DMS79 treated with DMSO at 0.1 percent for 48 hours (cell line): ENCODE results near the gene FCRL4.

Experiments
- DNase-seq: peaks from one replicate; lab custom pipeline; 2025; lab: John Stamatoyannopoulos, UW

The FCRL4 gene

GRCh38 chr1:157597959-157598667, at the start of gene FCRL4:
TSS of gene FCRL4 (minus strand) at chr1:157598085. CDS start at chr1:157597944, 141 bp downstream.
- no peak for DNase-seq

GRCh38 chr1:157646144-157646543, 48.3 kb upstream of the FCRL4 start:
- DNase-seq: no peak

GRCh38 chr1:157641177-157641576, 43.3 kb upstream of the FCRL4 start:
- DNase-seq: no peak

GRCh38 chr1:157639800-157640199, 41.9 kb upstream of the FCRL4 start:
- DNase-seq: no peak

- no peak for DNase-seq
Observed at GRCh38 chr1:157628773-157629172, 30.9 kb upstream of the FCRL4 start.

- no peak for DNase-seq
Observed at GRCh38 chr1:157626099-157626498, 28.2 kb upstream of the FCRL4 start.

- DNase-seq: no peak
Observed at GRCh38 chr1:157624471-157624870, 26.6 kb upstream of the FCRL4 start.

GRCh38 chr1:157622471-157622870, 24.6 kb upstream of the FCRL4 start:
- DNase-seq: no peak

GRCh38 chr1:157618190-157618589, 20.3 kb upstream of the FCRL4 start:
- DNase-seq: no peak

GRCh38 chr1:157600236-157600635, 2.4 kb upstream of the FCRL4 start:
- DNase-seq: no peak

GRCh38 chr1:157596384-157596783, 1.5 kb downstream of the FCRL4 start:
- DNase-seq: no peak

- DNase-seq: no peak
Observed at GRCh38 chr1:157595356-157595755, 2.5 kb downstream of the FCRL4 start.

GRCh38 chr1:157585984-157586383, 11.9 kb downstream of the FCRL4 start:
- no peak for DNase-seq

GRCh38 chr1:157584503-157584902, 13.4 kb downstream of the FCRL4 start:
- no peak for DNase-seq

- DNase-seq: no peak
Observed at GRCh38 chr1:157580828-157581210, 17.1 kb downstream of the FCRL4 start.

- DNase-seq: peak; percentile 41
Observed at GRCh38 chr1:157580179-157580827, 17.6 kb downstream of the FCRL4 start.

GRCh38 chr1:157577420-157577819, 20.5 kb downstream of the FCRL4 start:
- no peak for DNase-seq

- DNase-seq: no peak
Observed at GRCh38 chr1:157575744-157576143, 22.1 kb downstream of the FCRL4 start.

GRCh38 chr1:157574836-157575235, 23.0 kb downstream of the FCRL4 start:
- no peak for DNase-seq

- DNase-seq: no peak
Observed at GRCh38 chr1:157566484-157567300, 31.2 kb downstream of the FCRL4 start.

- no peak for DNase-seq
Observed at GRCh38 chr1:157562515-157562914, 35.4 kb downstream of the FCRL4 start.

GRCh38 chr1:157558119-157558518, 39.8 kb downstream of the FCRL4 start:
- DNase-seq: no peak
